HUES64 (cell line): ENCODE results near the gene LRRC4B.

ENCODE experiments used
- H3K27ac ChIP-seq: 2 replicates; pipeline ENCODE4 v1.7.0; 2013; ENCODE audit warnings: low read depth, low read length, inconsistent platforms
- H3K27me3 ChIP-seq: 2 replicates; pipeline ENCODE4 v1.6.1; 2013; ENCODE audit warnings: mild to moderate bottlenecking, low read length; ENCODE audit not compliant: insufficient read depth
- H3K36me3 ChIP-seq: 2 replicates; pipeline ENCODE4 v1.6.1; 2013; ENCODE audit warnings: mild to moderate bottlenecking, low read length; ENCODE audit not compliant: insufficient read depth
- H3K4me1 ChIP-seq: 2 replicates; pipeline ENCODE4 v1.6.1; 2013; ENCODE audit warnings: mild to moderate bottlenecking, low read length, moderate library complexity; ENCODE audit not compliant: insufficient read depth
- H3K4me3 ChIP-seq: 2 replicates; pipeline ENCODE4 v1.5.1; 2013; ENCODE audit warnings: mild to moderate bottlenecking, low read length, moderate library complexity
- H3K9ac ChIP-seq: 2 replicates; pipeline ENCODE4 v1.6.1; 2013; ENCODE audit warnings: mild to moderate bottlenecking, low read depth, low read length
- H3K9me3 ChIP-seq: 2 replicates; pipeline ENCODE4 v1.6.1; 2013; ENCODE audit warnings: low read depth, low read length; ENCODE audit not compliant: insufficient read depth
- WGBS: fragments of 150-250, 120-280 bp; methylation state at CpG from one replicate; pipeline ENCODE4 v1.1.7; 2013; ENCODE audit warnings: missing lambda C conversion rate; 5-methylcytosine and 5-hydroxymethylcytosine counted together

LRRC4B gene

DNA sequence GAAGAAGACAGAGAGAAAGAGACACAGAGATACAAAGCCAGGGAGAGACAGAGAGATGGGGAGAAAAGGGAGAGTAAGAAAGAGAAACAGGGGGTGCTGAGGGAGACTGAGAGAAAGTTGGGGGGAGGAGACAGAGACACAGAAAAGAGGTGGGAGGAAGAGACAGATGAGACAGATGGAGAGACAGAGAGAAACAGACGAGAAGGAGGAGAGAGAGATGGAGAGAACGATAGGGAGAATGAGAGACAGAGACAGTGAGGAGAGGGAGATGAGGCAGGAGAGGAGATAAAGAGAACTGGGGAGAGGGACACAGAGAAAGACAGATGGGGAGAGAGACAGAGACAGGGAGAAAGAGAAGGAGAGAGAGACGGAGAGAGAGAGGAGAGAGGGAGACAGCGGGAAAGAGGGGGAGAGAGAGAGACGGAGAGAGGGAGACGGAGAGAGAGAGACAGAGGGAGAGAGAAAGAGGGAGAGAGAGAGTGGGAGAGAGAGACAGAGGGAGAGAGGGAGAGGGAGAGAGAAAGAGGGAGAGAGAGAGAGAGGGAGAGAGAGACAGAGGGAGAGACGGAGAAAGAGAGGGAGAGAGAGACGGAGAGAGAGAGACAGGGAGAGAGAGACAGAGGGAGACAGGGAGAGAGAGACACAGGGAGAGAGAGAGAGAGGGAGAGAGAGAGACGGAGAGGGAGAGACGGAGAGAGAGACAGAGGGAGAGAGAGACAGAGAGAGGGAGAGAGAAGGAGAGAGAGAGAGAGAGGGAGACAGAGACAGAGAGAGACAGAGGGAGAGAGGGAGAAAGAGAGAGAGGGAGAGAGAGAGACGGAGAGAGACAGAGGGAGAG lies 69.8 kb downstream of the LRRC4B start:
- Histone ChIP-seq H3K4me3 (no peak overlapping the region), H3K9ac (no peak overlapping the region), H3K27me3 (peaks cover 43% of the 10 kb centered on the region), H3K9me3 (no peaks in the 10 kb centered on the region), H3K36me3 (no peaks in the 10 kb centered on the region), H3K27ac (no peak overlapping the region), H3K4me1 (no peaks in the 10 kb centered on the region)
- WGBS: 80% methylated on average over 11 of the region's 11 CpGs

DNA sequence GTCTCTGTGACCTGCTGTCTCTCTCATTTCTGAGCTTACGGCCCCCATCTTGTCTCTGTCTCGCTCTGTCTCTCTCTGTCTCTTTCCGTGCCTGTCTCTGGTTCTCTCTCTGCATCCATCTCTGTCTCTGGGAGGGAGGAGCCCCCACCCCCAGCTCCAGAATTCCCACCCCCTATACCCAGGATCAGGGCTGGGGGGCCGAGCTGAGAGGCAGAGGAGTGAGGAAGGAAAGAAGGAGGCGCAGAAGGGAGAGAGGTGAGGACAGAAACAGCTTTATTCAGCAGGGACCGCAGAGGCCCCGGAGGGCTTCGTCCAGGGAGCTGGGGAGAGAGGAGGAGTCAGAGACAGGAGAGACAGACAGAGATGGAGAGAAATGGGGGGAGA lies 71.2 kb downstream of the LRRC4B start:
- peaks cover 55% of the 10 kb centered on the region for H3K27me3 ChIP-seq
- H3K4me3 ChIP-seq: no peak overlapping the region
- H3K4me1 ChIP-seq: no peaks in the 10 kb centered on the region
- H3K9ac ChIP-seq: no peak overlapping the region
- WGBS: 77% methylated on average over 8 of the region's 8 CpGs
- H3K36me3 ChIP-seq: no peaks in the 10 kb centered on the region
- no peak overlapping the region for H3K27ac ChIP-seq
- no peaks in the 10 kb centered on the region for H3K9me3 ChIP-seq

GRCh38 chr19:50496189-50497021 lies 71.8 kb downstream of the LRRC4B start:
- no peak overlapping the region for H3K9ac ChIP-seq
- no peaks in the 10 kb centered on the region; the same call in 1 of the 2 replicates for H3K9me3 ChIP-seq
- no peaks in the 10 kb centered on the region for H3K4me1 ChIP-seq
- H3K4me3 ChIP-seq: no peak overlapping the region
- WGBS: 72% methylated on average over 26 of the region's 30 CpGs
- H3K36me3 ChIP-seq: no peaks in the 10 kb centered on the region
- peaks cover 61% of the 10 kb centered on the region for H3K27me3 ChIP-seq
- no peak overlapping the region for H3K27ac ChIP-seq

- Histone ChIP-seq H3K27ac (no peak overlapping the region), H3K4me3 (no peak overlapping the region), H3K36me3 (no peaks in the 10 kb centered on the region), H3K9ac (no peak overlapping the region), H3K27me3 (peaks cover 61% of the 10 kb centered on the region), H3K4me1 (no peaks in the 10 kb centered on the region), H3K9me3 (peaks cover 6% of the 10 kb centered on the region; the same call in 1 of the 2 replicates)
- 86% methylated on average over 5 of the region's 5 CpGs for WGBS
Measured at GRCh38 chr19:50495020-50495531, 73.2 kb downstream of the LRRC4B start.

DNA sequence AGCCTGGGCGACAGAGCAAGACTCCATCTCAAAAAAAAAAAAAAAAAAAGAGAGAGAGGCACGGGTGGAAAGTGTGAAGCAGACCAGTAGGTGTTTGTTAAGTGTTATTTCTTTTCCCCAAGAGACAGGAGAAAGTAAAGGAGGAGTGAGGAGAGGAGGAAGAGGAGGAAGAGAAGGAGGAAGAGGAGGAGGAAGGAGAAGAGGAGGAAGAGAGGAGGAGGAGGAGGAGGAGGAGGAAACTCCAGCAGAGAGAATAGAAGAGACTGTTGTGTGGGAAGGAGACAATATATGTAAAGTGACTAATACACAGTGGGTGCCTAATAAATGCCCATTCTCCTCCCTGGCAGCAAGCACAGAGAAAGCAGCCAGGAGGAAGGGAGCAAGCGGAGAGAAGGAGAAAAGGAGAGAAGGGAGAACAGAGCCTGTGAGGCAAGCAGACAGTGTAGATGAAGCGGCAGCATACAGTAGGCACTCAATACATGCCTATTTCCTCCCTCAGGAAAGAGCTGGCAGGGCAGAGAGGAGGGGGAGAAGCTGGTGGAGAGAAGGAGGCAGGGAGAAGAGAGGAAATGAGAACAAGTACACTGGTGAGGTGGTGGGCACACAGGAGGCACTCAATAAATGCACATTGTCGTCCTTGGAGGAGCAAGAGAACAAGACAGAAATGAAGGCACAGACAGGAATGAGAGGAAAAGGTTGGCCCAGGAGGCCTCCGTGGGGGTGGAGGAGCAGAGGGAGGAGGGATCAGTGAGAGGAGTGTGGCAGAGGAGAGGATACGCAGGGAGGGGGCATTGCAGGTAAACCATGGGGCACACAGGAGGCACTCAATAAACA lies 73.8 kb downstream of the LRRC4B start:
- WGBS: 58% methylated on average over 4 of the region's 7 CpGs
- Histone ChIP-seq H3K27ac (no peak overlapping the region), H3K4me1 (no peaks in the 10 kb centered on the region; the same call in 1 of the 2 replicates), H3K27me3 (peaks cover 56% of the 10 kb centered on the region), H3K36me3 (no peaks in the 10 kb centered on the region), H3K9me3 (peaks cover 6% of the 10 kb centered on the region; the same call in 1 of the 2 replicates), H3K4me3 (no peak overlapping the region), H3K9ac (no peak overlapping the region)

- no peak overlapping the region for H3K27ac ChIP-seq
Measured at GRCh38 chr19:50493171-50493570, 75.1 kb downstream of the LRRC4B start.

GRCh38 chr19:50492303-50493052 lies 75.8 kb downstream of the LRRC4B start:
- Histone ChIP-seq H3K9me3 (peaks cover 6% of the 10 kb centered on the region; the same call in 1 of the 2 replicates), H3K9ac (no peak overlapping the region), H3K4me1 (no peaks in the 10 kb centered on the region; the same call in 1 of the 2 replicates), H3K36me3 (no peaks in the 10 kb centered on the region), H3K27ac (no peak overlapping the region), H3K27me3 (peaks cover 44% of the 10 kb centered on the region), H3K4me3 (no peak overlapping the region)
- WGBS: 42% methylated on average over 9 of the region's 12 CpGs

More at GRCh38 chr19:50493171-50493570, 75.1 kb downstream of the LRRC4B start:
- Histone ChIP-seq H3K36me3 (no peaks in the 10 kb centered on the region), H3K9ac (no peak overlapping the region), H3K4me3 (no peak overlapping the region), H3K9me3 (peaks cover 6% of the 10 kb centered on the region; the same call in 1 of the 2 replicates), H3K27me3 (peaks cover 51% of the 10 kb centered on the region), H3K4me1 (no peaks in the 10 kb centered on the region; the same call in 1 of the 2 replicates)
- WGBS: 69% methylated on average over 8 of the region's 8 CpGs

- Histone ChIP-seq H3K9ac (no peak overlapping the region), H3K27me3 (peaks cover 35% of the 10 kb centered on the region), H3K4me1 (no peaks in the 10 kb centered on the region; the same call in 1 of the 2 replicates), H3K4me3 (no peak overlapping the region), H3K27ac (no peak overlapping the region), H3K36me3 (no peaks in the 10 kb centered on the region), H3K9me3 (peaks cover 17% of the 10 kb centered on the region)
- whole genome bisulfite sequencing: 82% methylated on average over 26 of the region's 26 CpGs
Measured at GRCh38 chr19:50490991-50491472, 77.2 kb downstream of the LRRC4B start.

GRCh38 chr19:50490411-50490811 lies 77.8 kb downstream of the LRRC4B start:
- H3K27me3 ChIP-seq: peaks cover 35% of the 10 kb centered on the region

More at GRCh38 chr19:50490411-50490811, 77.8 kb downstream of the LRRC4B start:
- H3K4me1 ChIP-seq: no peaks in the 10 kb centered on the region; the same call in 1 of the 2 replicates
- no peak overlapping the region for H3K4me3 ChIP-seq
- 91% methylated on average over 16 of the region's 18 CpGs for WGBS
- H3K36me3 ChIP-seq: no peaks in the 10 kb centered on the region
- H3K9me3 ChIP-seq: peaks cover 23% of the 10 kb centered on the region
- no peak overlapping the region for H3K27ac ChIP-seq
- H3K9ac ChIP-seq: no peak overlapping the region
